NCI-H526 treated with DMSO at 0.1 percent for 48 hours (cell line): ENCODE results near the gene RHCG.

Experiments used
- DNase-seq: peaks from one replicate; lab custom pipeline; 2025; lab: John Stamatoyannopoulos, UW

The RHCG gene

DNA sequence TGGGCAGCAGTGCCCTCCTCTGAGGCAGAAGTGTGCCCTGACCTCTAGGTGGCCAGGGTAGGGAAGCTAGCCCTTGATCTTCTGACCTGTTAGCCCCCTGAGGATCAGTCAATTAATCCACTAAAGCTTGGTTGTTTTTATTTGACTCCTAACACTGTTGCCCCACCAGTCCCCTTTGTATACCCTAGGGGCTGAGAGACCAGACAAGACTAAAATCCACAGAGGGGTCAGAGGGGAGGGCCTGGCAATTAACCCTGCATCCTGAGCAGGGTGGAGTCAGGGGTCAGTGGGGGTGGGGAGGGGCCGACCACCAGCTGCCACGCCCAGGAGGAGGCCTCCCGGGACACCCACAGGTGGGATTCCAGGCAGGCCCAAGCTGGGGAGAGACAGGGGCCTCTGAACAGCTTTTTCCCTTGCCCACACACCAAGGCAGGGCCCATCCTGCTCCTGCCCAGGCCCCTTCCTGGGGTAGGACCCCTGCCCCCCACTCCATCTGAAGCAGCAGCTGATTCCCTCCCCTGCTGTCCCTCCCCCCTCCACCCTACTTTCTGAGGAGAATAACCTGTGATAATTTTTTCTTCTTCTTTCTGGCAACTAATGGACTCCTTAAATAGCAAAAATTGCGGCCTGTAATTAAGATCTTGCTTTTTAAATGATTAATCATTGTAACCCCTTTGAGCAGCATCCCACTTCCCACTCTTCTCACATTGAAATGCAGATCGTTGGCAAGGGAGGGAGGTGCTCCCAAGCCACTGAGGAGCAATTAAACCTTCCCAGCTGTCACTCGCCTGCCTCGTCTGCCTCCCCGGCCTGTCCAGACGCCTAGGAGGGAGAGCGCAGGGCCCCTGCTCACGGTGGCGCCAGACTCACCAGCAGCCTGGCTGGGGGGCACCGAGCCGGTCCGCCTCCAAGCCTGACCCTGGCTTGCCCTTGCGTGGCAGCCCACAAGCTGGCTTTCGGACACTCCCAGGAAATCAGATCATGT lies 51.9 kb downstream of the RHCG start:
- no peak for DNase-seq

DNA sequence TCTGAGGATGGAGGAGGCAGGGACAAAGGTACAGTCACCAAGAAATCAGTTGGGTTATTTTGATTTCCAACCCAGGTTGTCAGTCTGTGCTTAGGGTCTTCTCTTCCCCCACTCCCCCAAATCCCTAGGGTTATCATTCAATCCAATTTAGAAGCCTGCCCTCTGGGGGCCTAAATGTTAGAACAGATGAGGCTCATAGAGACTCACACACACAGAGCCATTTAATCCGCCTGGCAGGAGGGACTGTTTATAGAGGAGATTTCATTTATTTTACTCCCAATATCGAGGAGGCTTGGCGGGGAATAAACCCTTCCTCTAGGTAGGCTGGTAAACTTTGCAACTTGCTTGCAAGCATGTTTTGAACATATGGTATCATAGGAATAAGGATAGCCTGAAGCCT lies 52.8 kb downstream of the RHCG start:
- no peak for DNase-seq

DNA sequence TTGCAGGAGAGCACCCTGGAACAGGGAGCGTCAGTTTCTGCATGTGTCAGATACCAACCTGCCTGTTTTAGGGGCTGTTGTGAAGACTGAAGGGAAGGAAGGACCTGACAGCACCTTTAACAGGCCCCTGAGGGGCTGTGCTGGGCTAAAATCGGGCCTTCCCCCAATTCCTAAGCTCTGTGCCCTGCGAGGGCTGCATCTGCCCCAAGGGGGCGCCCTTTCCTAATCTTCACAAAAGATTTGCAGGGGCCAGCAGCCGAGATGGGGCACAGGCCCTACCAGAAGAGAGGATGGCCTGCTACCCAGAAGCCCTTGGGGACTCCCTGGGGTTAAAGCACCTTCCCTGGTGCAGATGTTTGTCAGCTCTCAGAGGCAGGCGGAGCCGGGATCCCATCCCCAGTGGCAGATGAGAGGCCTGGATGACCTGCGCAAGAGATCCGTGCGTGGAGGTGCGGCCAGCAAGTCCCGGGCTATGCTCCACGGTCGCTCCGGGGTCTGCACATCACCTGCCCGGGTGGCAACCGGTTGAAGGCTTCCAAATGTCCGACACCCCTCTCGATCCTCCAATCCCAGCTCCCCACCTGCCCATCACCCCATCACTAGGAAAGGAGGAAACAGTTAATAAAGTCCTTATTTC lies 53.6 kb downstream of the RHCG start:
- peak; percentile 14 for DNase-seq

GRCh38 chr15:89442155-89442554 lies 54.2 kb downstream of the RHCG start:
- no peak for DNase-seq

- no peak for DNase-seq
Observed at GRCh38 chr15:89441295-89441812, 55.0 kb downstream of the RHCG start.

- no peak for DNase-seq
Observed at GRCh38 chr15:89439764-89440163, 56.6 kb downstream of the RHCG start.

- DNase-seq, result no peak
Observed at GRCh38 chr15:89436560-89437311, 59.6 kb downstream of the RHCG start.

- DNase-seq, result no peak
Observed at GRCh38 chr15:89435362-89435761, 61.0 kb downstream of the RHCG start.

DNA sequence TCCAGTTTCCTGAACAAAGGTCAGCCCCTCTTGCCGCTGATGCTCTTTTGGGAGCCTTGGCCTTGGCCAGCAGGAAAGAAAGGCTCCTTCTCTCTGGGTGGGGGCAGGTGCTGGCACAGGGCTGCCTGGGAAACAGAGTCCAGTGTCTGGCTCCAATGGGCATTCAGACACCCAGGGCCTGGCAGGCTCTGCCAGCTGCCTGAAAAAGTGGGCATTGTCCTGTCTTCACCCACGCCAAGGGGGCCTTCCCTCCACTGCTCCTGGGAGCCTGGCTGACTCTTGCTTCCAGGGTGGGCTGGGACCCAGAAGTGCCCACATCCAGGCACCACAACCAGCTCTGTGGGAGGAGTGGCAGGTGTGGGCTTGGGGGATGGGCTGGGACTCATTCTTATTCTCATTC lies 62.7 kb downstream of the RHCG start:
- DNase-seq, result no peak

- DNase-seq, result peak; percentile 44
Observed at GRCh38 chr15:89430530-89431341, 65.6 kb downstream of the RHCG start.

DNA sequence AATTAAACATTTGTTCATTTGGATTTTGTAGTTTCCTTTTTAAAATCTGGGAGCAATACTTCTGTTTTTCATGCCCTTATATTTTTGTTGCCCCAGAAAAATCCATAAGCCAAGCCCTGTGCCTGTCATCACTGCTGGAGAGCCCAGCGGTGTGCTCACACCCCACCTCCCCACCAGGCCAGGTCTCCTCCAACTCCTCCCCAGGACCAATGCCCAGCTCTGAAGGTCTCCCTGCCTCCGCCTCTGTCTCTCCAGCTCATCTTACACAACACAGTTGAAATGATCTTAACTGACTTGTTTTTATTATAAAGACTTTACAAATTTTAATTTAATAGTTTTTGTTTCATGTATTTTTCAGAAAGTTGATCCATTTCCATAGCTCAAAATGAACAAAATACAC lies 66.4 kb downstream of the RHCG start:
- DNase-seq, result no peak

GRCh38 chr15:89429023-89429422 lies 67.4 kb downstream of the RHCG start:
- no peak for DNase-seq

GRCh38 chr15:89428246-89428645 lies 68.1 kb downstream of the RHCG start:
- no peak for DNase-seq

DNA sequence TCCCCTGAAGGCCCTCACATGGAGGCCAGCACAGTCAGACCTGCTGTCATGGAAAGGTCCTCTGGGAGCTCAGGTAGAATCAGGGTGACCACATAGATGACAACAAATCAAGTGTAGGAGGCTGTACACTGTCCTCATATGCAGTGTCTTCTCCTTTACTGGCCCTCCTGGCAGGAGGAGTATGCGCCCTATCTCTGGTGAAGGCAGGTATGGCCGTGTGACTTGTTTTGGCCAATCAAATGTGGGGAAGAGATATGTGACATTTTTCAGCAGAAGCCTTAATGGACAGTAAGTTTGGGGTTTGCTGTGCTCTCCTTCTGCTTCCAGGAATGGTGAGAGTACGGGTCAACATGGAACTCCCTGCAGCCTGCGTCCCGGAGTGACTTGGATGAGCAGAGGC lies 69.9 kb downstream of the RHCG start:
- no peak for DNase-seq

GRCh38 chr15:89423981-89424380 lies 72.4 kb downstream of the RHCG start:
- DNase-seq, result no peak
